ENCODE measurements around the gene KLK13.

Gene KLK13

GRCh38 chr19:51064534-51065220 lies at the start of gene KLK13:
Gene KLK13, minus strand, starts transcription at chr19:51065092. Its CDS starts 25 bp downstream, at chr19:51065067.
- DNase-seq (ENCODE audit: low read depth) = no peak
- no peak within 1 kb of the TSS for H3K4me3 ChIP-seq (ENCODE audit: low read length)

GRCh38 chr19:51114087-51114729 lies 49.3 kb upstream of the KLK13 start:
- no peak for DNase-seq (ENCODE audit: low read depth)
- H3K4me1 ChIP-seq (ENCODE audit: control insufficient read depth, insufficient read depth, low read length) = no peaks in the 10 kb centered on the region
- H3K9me3 ChIP-seq (ENCODE audit: control insufficient read depth, low read length) = no peaks in the 10 kb centered on the region
- peaks cover 42% of the 10 kb centered on the region for H3K27me3 ChIP-seq (replicated peaks; ENCODE audit: control insufficient read depth, insufficient read depth, low read length)
- no peak overlapping the region for H3K9ac ChIP-seq (ENCODE audit: low read length)
- H3K4me3 ChIP-seq (ENCODE audit: low read length) = no peak overlapping the region
- H3K36me3 ChIP-seq (ENCODE audit: control insufficient read depth, insufficient read depth, low read length, severe bottlenecking) = no peaks in the 10 kb centered on the region

More at GRCh38 chr19:51064534-51065220, at the start of gene KLK13:
- no peak within 1 kb of the TSS for H3K9ac ChIP-seq (ENCODE audit: low read length)
- H3K27me3 ChIP-seq (replicated peaks; ENCODE audit: control insufficient read depth, insufficient read depth, low read length) = no peaks in the 10 kb centered on the region
- H3K9me3 ChIP-seq (ENCODE audit: control insufficient read depth, low read length) = peaks cover 3% of the 10 kb centered on the region
- peaks cover 2% of the 10 kb centered on the region for H3K4me1 ChIP-seq (ENCODE audit: control insufficient read depth, insufficient read depth, low read length)
- H3K36me3 ChIP-seq (ENCODE audit: control insufficient read depth, insufficient read depth, low read length, severe bottlenecking) = no peaks in the 10 kb centered on the region

GRCh38 chr19:51111606-51112005 lies 46.7 kb upstream of the KLK13 start:
- Histone ChIP-seq H3K27me3 (replicated peaks; ENCODE audit: control insufficient read depth, insufficient read depth, low read length) (peaks cover 40% of the 10 kb centered on the region), H3K4me3 (ENCODE audit: low read length) (no peak overlapping the region), H3K9ac (ENCODE audit: low read length) (no peak overlapping the region), H3K9me3 (ENCODE audit: control insufficient read depth, low read length) (no peaks in the 10 kb centered on the region), H3K4me1 (ENCODE audit: control insufficient read depth, insufficient read depth, low read length) (peaks cover 14% of the 10 kb centered on the region), H3K36me3 (ENCODE audit: control insufficient read depth, insufficient read depth, low read length, severe bottlenecking) (no peaks in the 10 kb centered on the region)
- no peak for DNase-seq (ENCODE audit: low read depth)

GRCh38 chr19:51110666-51110971 lies 45.7 kb upstream of the KLK13 start:
- no peaks in the 10 kb centered on the region for H3K36me3 ChIP-seq (ENCODE audit: control insufficient read depth, insufficient read depth, low read length, severe bottlenecking)
- no peaks in the 10 kb centered on the region for H3K9me3 ChIP-seq (ENCODE audit: control insufficient read depth, low read length)
- H3K27me3 ChIP-seq (replicated peaks; ENCODE audit: control insufficient read depth, insufficient read depth, low read length) = peaks cover 34% of the 10 kb centered on the region
- H3K9ac ChIP-seq (ENCODE audit: low read length) = no peak overlapping the region
- no peak overlapping the region for H3K4me3 ChIP-seq (ENCODE audit: low read length)
- H3K4me1 ChIP-seq (ENCODE audit: control insufficient read depth, insufficient read depth, low read length) = peaks cover 14% of the 10 kb centered on the region
- DNase-seq (ENCODE audit: low read depth) = no peak

- Histone ChIP-seq H3K9ac (ENCODE audit: low read length) (peak overlapping the region; percentile 91), H3K4me3 (ENCODE audit: low read length) (peak overlapping the region; percentile 93), H3K4me1 (ENCODE audit: control insufficient read depth, insufficient read depth, low read length) (peaks cover 17% of the 10 kb centered on the region), H3K36me3 (ENCODE audit: control insufficient read depth, insufficient read depth, low read length, severe bottlenecking) (peaks cover 2% of the 10 kb centered on the region), H3K9me3 (ENCODE audit: control insufficient read depth, low read length) (no peaks in the 10 kb centered on the region), H3K27me3 (replicated peaks; ENCODE audit: control insufficient read depth, insufficient read depth, low read length) (peaks cover 21% of the 10 kb centered on the region)
- no peak for DNase-seq (ENCODE audit: low read depth)
Measured at GRCh38 chr19:51108805-51109146, 43.9 kb upstream of the KLK13 start.

GRCh38 chr19:51108066-51108804 lies 43.3 kb upstream of the KLK13 start, which contains the start of gene CTU1:
Gene CTU1, minus strand, starts transcription at chr19:51108409. Its CDS starts 3,840 bp downstream, at chr19:51104569.
- H3K36me3 ChIP-seq (ENCODE audit: control insufficient read depth, insufficient read depth, low read length, severe bottlenecking) = peaks cover 6% of the 10 kb centered on the region
- DNase-seq (ENCODE audit: low read depth) = peak; percentile 100
- peak within 1 kb of the TSS; percentile 91 for H3K9ac ChIP-seq (ENCODE audit: low read length)
- H3K4me1 ChIP-seq (ENCODE audit: control insufficient read depth, insufficient read depth, low read length) = peaks cover 19% of the 10 kb centered on the region
- H3K4me3 ChIP-seq (ENCODE audit: low read length) = peak within 1 kb of the TSS; percentile 93
- H3K9me3 ChIP-seq (ENCODE audit: control insufficient read depth, low read length) = no peaks in the 10 kb centered on the region
- peaks cover 16% of the 10 kb centered on the region for H3K27me3 ChIP-seq (replicated peaks; ENCODE audit: control insufficient read depth, insufficient read depth, low read length)

GRCh38 chr19:51107406-51108065 lies 42.6 kb upstream of the KLK13 start:
- Histone ChIP-seq H3K4me3 (ENCODE audit: low read length) (peak overlapping the region; percentile 93), H3K27me3 (replicated peaks; ENCODE audit: control insufficient read depth, insufficient read depth, low read length) (peaks cover 9% of the 10 kb centered on the region), H3K36me3 (ENCODE audit: control insufficient read depth, insufficient read depth, low read length, severe bottlenecking) (peaks cover 13% of the 10 kb centered on the region), H3K9me3 (ENCODE audit: control insufficient read depth, low read length) (no peaks in the 10 kb centered on the region), H3K4me1 (ENCODE audit: control insufficient read depth, insufficient read depth, low read length) (peaks cover 19% of the 10 kb centered on the region), H3K9ac (ENCODE audit: low read length) (peak overlapping the region; percentile 91)
- no peak for DNase-seq (ENCODE audit: low read depth)

- Histone ChIP-seq H3K9ac (ENCODE audit: low read length) (no peak overlapping the region), H3K36me3 (ENCODE audit: control insufficient read depth, insufficient read depth, low read length, severe bottlenecking) (peaks cover 16% of the 10 kb centered on the region), H3K27me3 (replicated peaks; ENCODE audit: control insufficient read depth, insufficient read depth, low read length) (no peaks in the 10 kb centered on the region), H3K4me3 (ENCODE audit: low read length) (no peak overlapping the region), H3K9me3 (ENCODE audit: control insufficient read depth, low read length) (no peaks in the 10 kb centered on the region), H3K4me1 (ENCODE audit: control insufficient read depth, insufficient read depth, low read length) (peaks cover 37% of the 10 kb centered on the region)
- no peak for DNase-seq (ENCODE audit: low read depth)
Measured at GRCh38 chr19:51103926-51104341, 39.0 kb upstream of the KLK13 start.

GRCh38 chr19:51102991-51103390 lies 38.1 kb upstream of the KLK13 start:
- no peak for DNase-seq (ENCODE audit: low read depth)
- H3K9me3 ChIP-seq (ENCODE audit: control insufficient read depth, low read length) = no peaks in the 10 kb centered on the region
- peaks cover 20% of the 10 kb centered on the region for H3K36me3 ChIP-seq (ENCODE audit: control insufficient read depth, insufficient read depth, low read length, severe bottlenecking)
- no peaks in the 10 kb centered on the region for H3K27me3 ChIP-seq (replicated peaks; ENCODE audit: control insufficient read depth, insufficient read depth, low read length)
- H3K9ac ChIP-seq (ENCODE audit: low read length) = no peak overlapping the region
- no peak overlapping the region for H3K4me3 ChIP-seq (ENCODE audit: low read length)
- H3K4me1 ChIP-seq (ENCODE audit: control insufficient read depth, insufficient read depth, low read length) = peaks cover 33% of the 10 kb centered on the region

- Histone ChIP-seq H3K9me3 (ENCODE audit: control insufficient read depth, low read length) (no peaks in the 10 kb centered on the region), H3K36me3 (ENCODE audit: control insufficient read depth, insufficient read depth, low read length, severe bottlenecking) (peaks cover 24% of the 10 kb centered on the region), H3K4me1 (ENCODE audit: control insufficient read depth, insufficient read depth, low read length) (peaks cover 26% of the 10 kb centered on the region), H3K27me3 (replicated peaks; ENCODE audit: control insufficient read depth, insufficient read depth, low read length) (no peaks in the 10 kb centered on the region), H3K4me3 (ENCODE audit: low read length) (no peak overlapping the region), H3K9ac (ENCODE audit: low read length) (peak overlapping the region; percentile 25)
- DNase-seq (ENCODE audit: low read depth) = no peak
Measured at GRCh38 chr19:51101171-51101865, 36.4 kb upstream of the KLK13 start.
